Glutamatergic neuron (in vitro differentiated cells): Measurements from ENCODE around the gene MVB12B. TPM values are rescaled to one million over a fixed set of nuclear protein-coding genes. Genes with fewer than 3 reads are reported as not detected.

ENCODE experiments used
- DNase-seq: peaks from one replicate; pipeline ENCODE4 v3.0.0; 2022
- H3K27ac Mint-ChIP-seq: one replicate; pipeline ENCODE4 v1.8.0; 2020; ENCODE audit warnings: mild to moderate bottlenecking, mixed read lengths, inconsistent platforms; ENCODE audit not compliant: unreplicated experiment
- H3K27me3 Mint-ChIP-seq: one replicate; pipeline ENCODE4 v1.8.0; 2020; ENCODE audit warnings: mild to moderate bottlenecking, moderate library complexity, mixed read lengths, inconsistent platforms; ENCODE audit not compliant: unreplicated experiment
- H3K36me3 Mint-ChIP-seq: one replicate; pipeline ENCODE4 v1.8.0; 2020; ENCODE audit warnings: mild to moderate bottlenecking, mixed read lengths, inconsistent platforms; ENCODE audit not compliant: unreplicated experiment
- H3K4me1 Mint-ChIP-seq: one replicate; pipeline ENCODE4 v1.8.0; 2020; ENCODE audit warnings: mild to moderate bottlenecking, low read depth, mixed read lengths, inconsistent platforms; ENCODE audit not compliant: unreplicated experiment
- H3K4me3 Mint-ChIP-seq: one replicate; pipeline ENCODE4 v1.8.0; 2020; ENCODE audit warnings: mild to moderate bottlenecking, mixed read lengths, inconsistent platforms; ENCODE audit not compliant: unreplicated experiment
- H3K9me3 Mint-ChIP-seq: one replicate; pipeline ENCODE4 v1.8.0; 2020; ENCODE audit warnings: mild to moderate bottlenecking, moderate library complexity, mixed read lengths, inconsistent platforms; ENCODE audit not compliant: unreplicated experiment
- CTCF ChIP-seq: fragments of 200-600 bp; sonication (generic); IDR thresholded peaks from one replicate; pipeline ENCODE4 v1.5.0; 2021; ENCODE audit not compliant: partially characterized antibody, unreplicated experiment
- total RNA-seq: library from RNA; stranded (reverse); fragmentation: NEBNext Ultra II Directional; extraction: Animal tissue kit (Norgen Biotek cat#: 25700); gene quantifications from one replicate; pipeline ENCODE4 v1.2.1, GENCODE V29; 2021; ENCODE audit not compliant: unreplicated experiment

The MVB12B gene
- total RNA-seq, 1 donor from 2014 or later = 41.1 TPM

- no peak overlapping the region for H3K4me3 Mint-ChIP-seq
- peaks cover 6% of the 10 kb centered on the region for H3K27me3 Mint-ChIP-seq
- peaks cover 4% of the 10 kb centered on the region for H3K9me3 Mint-ChIP-seq
- H3K36me3 Mint-ChIP-seq = no peaks in the 10 kb centered on the region
- H3K27ac Mint-ChIP-seq = no peak overlapping the region
- H3K4me1 Mint-ChIP-seq = peaks cover 1% of the 10 kb centered on the region
- DNase-seq = no peak
- no peak for TF ChIP-seq CTCF
Observed at GRCh38 chr9:126295516-126295915, 31.1 kb upstream of the MVB12B start.

GRCh38 chr9:126295936-126296600 is 30.6 kb upstream of the MVB12B start:
- no peak for TF ChIP-seq CTCF
- Mint-ChIP-seq H3K36me3 (no peaks in the 10 kb centered on the region), H3K4me3 (no peak overlapping the region), H3K27me3 (peaks cover 6% of the 10 kb centered on the region), H3K27ac (no peak overlapping the region), H3K4me1 (peaks cover 1% of the 10 kb centered on the region), H3K9me3 (peaks cover 4% of the 10 kb centered on the region)
- DNase-seq = no peak

DNA sequence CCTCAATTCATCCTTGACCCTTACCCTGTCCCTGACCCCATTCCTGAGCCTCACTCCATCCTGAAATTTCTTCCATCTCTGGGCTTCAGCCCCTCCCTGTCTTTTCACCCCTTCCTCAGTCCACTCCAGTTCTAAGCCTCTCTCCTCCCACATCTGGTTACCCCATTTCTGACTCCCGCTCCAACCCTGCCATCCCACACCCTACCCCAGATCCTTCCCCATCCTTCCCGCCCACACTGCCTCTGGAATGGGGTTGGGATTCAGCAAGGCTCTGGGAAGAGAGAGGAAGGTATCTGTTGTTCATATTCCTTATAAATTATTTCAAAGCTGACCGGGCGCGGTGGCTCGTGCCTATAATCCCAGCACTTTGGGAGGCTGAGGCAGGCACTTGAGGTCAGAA is 29.9 kb upstream of the MVB12B start:
- H3K4me3 Mint-ChIP-seq = no peak overlapping the region
- no peak overlapping the region for H3K27ac Mint-ChIP-seq
- H3K4me1 Mint-ChIP-seq = peaks cover 1% of the 10 kb centered on the region
- no peaks in the 10 kb centered on the region for H3K36me3 Mint-ChIP-seq
- H3K9me3 Mint-ChIP-seq = peaks cover 4% of the 10 kb centered on the region
- no peak for DNase-seq
- TF ChIP-seq CTCF = no peak
- H3K27me3 Mint-ChIP-seq = peaks cover 6% of the 10 kb centered on the region

GRCh38 chr9:126297661-126298060 is 29.0 kb upstream of the MVB12B start:
- Mint-ChIP-seq H3K4me3 (no peak overlapping the region), H3K4me1 (peaks cover 5% of the 10 kb centered on the region), H3K27me3 (peaks cover 4% of the 10 kb centered on the region), H3K36me3 (no peaks in the 10 kb centered on the region), H3K9me3 (peaks cover 2% of the 10 kb centered on the region), H3K27ac (no peak overlapping the region)
- no peak for TF ChIP-seq CTCF
- no peak for DNase-seq

- Mint-ChIP-seq H3K27ac (no peak overlapping the region), H3K9me3 (peaks cover 1% of the 10 kb centered on the region), H3K4me1 (peaks cover 5% of the 10 kb centered on the region), H3K36me3 (no peaks in the 10 kb centered on the region), H3K4me3 (no peak overlapping the region), H3K27me3 (peaks cover 4% of the 10 kb centered on the region)
- DNase-seq = peak; percentile 39
- TF ChIP-seq CTCF = no peak
Observed at GRCh38 chr9:126298063-126298801, 28.4 kb upstream of the MVB12B start.
